ENCODE measurements around the gene CORO1C.

The CORO1C gene

DNA sequence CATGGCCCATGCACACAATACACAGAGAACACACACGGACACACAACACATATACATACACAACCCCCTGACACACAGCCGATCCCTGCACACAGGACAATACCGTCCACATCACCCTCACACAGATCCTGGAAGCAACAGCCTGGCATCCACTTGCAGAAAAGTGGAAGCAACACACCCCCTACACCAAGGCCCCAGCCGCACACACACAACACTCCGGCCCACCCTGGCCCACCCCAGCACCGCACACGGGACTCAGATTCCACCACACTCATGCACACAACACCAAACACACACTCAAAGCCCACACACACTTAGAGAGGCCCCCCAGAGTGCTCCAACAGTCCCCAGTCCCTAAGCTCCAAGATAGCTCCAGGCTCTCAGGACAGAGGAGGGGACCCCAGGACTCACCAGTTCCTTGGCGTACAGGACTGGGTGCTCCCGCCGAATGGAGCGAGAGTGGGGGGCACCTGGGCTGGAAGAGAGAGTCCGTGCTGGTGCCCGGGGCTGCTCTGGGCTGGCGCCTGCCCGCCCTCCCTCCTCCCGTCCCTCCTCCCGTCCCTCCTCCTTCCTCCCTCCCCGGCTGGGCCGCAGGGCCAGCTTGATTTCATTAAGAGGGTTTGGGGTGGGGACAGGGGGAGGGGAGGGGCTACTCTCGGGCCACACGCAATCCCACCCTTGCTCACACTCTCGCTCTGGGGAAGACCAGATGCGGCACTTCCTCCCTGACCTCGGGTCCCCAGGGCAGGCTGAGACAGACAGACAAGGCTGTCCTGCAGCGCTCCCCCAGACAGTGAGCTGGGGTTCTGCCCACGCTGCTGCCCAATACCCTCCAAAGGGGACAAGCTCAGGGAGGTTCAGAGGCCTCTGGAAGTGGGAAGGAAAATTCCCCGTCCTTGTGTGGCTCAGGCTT is 133.5 kb downstream of the CORO1C start, which contains the start of gene TMEM119:
Gene TMEM119, minus strand, starts transcription at position 526 of the 913 bp plus-strand sequence. CDS start 5,701 bp downstream, outside the sequence.
- no peak for DNase-seq

GRCh38 chr12:108596854-108597558 is 134.3 kb downstream of the CORO1C start:
- DNase-seq = no peak

GRCh38 chr12:108595711-108596647 is 135.3 kb downstream of the CORO1C start:
- DNase-seq = no peak

Measured in CD4-positive, alpha-beta T cell treated with Interleukin-4 for 4 hours (primary cell).